WTC11 (cell line): Measurements from ENCODE around the gene AHNAK2.

Experiments used
- ESRRA ChIP-seq: sonication (generic); formaldehyde crosslinking; IDR thresholded peaks from 2 replicates; pipeline ENCODE4 v1.8.1; 2022; ENCODE audit warnings: mild to moderate bottlenecking, missing genetic modification reagents, borderline replicate concordance
- FOXP1 ChIP-seq: sonication (generic); formaldehyde crosslinking; IDR thresholded peaks from 2 replicates; pipeline ENCODE4 v1.8.0; 2022; ENCODE audit warnings: missing genetic modification reagents, mild to moderate bottlenecking, moderate library complexity, borderline replicate concordance
- SMAD3 ChIP-seq: sonication (generic); formaldehyde crosslinking; IDR thresholded peaks from 2 replicates; pipeline ENCODE4 v1.8.0; 2022; ENCODE audit warnings: missing genetic modification reagents, mild to moderate bottlenecking, borderline replicate concordance
- SMAD4 ChIP-seq: sonication (generic); formaldehyde crosslinking; IDR thresholded peaks from 2 replicates; pipeline ENCODE4 v1.8.0; 2022; ENCODE audit warnings: mild to moderate bottlenecking, missing genetic modification reagents
- TF ChIP-seq, protein P1 (sequence below): fragments of 200-600 bp; IDR thresholded peaks from 2 replicates; pipeline ENCODE4 v1.8.0; 2022; ENCODE audit warnings: antibody characterized with exemption
- TF ChIP-seq, protein P2 (sequence below): sonication (generic); formaldehyde crosslinking; conservative IDR thresholded peaks from 2 replicates; pipeline ENCODE4 v1.8.1; 2022; ENCODE audit warnings: mild to moderate bottlenecking, missing genetic modification reagents

DNA sequence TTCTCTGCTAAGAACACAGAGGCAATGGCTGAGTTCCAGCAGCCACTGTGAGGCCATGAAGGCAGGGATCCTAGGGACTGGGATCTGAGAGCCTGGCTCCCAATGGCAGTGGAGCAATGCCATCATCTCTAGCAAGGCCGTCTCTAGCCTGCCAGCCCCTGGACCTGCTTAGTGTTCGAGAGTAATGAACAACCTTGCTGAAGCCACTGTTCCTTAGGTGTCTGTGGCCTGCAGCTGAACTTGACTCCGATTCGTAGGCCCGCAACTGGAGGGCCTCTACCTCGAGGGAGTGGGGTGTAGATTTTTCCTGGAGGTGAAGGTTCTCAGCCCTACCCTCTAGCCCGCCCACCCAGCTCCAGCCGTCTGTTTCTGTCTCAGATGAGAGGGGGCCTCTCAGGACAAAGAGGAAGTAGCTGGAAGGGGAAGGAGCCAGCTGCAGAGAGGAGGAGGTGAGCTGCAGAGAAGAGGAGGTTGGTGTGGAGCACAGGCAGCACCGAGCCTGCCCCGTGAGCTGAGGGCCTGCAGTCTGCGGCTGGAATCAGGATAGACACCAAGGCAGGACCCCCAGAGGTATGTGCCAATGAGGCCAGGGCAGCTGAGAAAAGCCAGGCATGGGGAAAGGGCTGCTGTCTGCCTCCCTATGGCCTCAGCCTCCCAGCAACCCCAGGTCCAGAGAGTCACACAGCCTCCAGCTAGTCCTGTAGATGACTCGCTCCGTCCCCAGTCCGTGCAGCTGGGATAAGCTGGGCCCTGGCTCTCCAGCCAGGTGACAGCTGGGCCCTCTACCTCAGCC lies 53.6 kb downstream of the AHNAK2 start, which contains the start of gene PLD4:
- TF ChIP-seq, protein P1, sequence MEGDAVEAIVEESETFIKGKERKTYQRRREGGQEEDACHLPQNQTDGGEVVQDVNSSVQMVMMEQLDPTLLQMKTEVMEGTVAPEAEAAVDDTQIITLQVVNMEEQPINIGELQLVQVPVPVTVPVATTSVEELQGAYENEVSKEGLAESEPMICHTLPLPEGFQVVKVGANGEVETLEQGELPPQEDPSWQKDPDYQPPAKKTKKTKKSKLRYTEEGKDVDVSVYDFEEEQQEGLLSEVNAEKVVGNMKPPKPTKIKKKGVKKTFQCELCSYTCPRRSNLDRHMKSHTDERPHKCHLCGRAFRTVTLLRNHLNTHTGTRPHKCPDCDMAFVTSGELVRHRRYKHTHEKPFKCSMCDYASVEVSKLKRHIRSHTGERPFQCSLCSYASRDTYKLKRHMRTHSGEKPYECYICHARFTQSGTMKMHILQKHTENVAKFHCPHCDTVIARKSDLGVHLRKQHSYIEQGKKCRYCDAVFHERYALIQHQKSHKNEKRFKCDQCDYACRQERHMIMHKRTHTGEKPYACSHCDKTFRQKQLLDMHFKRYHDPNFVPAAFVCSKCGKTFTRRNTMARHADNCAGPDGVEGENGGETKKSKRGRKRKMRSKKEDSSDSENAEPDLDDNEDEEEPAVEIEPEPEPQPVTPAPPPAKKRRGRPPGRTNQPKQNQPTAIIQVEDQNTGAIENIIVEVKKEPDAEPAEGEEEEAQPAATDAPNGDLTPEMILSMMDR = no peak
- TF ChIP-seq, protein P2, sequence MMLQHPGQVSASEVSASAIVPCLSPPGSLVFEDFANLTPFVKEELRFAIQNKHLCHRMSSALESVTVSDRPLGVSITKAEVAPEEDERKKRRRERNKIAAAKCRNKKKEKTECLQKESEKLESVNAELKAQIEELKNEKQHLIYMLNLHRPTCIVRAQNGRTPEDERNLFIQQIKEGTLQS (CRISPR knock-in tag) = no peak
- TF ChIP-seq SMAD3 (CRISPR knock-in tag) (no peak), FOXP1 (no peak), SMAD4 (CRISPR knock-in tag) (no peak), ESRRA (CRISPR knock-in tag) (no peak)
